ENCODE results near the gene USB1. TPM values are rescaled to one million over a fixed set of nuclear protein-coding genes. Genes with fewer than 3 reads are reported as not detected.

The USB1 gene
- total and polyA plus RNA-seq, 3 donors from 2014 or later: 39.7 to 63.7 (median 62.4) TPM

DNA sequence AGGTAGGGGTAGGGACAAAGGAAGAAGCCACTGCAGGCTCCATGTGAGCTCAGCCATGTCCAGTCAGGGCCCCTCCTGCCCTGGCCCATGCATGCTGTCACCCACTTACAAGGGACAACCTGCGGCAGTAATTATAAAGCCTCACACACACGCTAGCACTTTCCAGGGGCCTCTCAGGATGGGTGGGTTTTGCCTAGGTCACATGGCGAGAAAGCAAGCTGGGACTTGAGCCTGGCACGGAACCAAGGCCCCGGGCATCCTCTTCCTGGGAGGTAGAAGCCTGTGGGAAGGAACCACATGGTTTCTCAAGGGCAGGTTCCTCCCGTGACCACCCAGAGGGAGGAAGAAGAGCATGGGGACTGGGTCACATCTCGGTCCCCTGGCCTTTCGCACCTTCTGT lies 7.8 kb upstream of the USB1 start:
- intact Hi-C loops (cut with DNase I; ENCODE audit: low total_unique reads): no loop called here
- DNase-seq: no peak
- Histone ChIP-seq H3K4me1 (no peaks in the 10 kb centered on the region), H3K27me3 (no peaks in the 10 kb centered on the region), H3K27ac (no peak overlapping the region), H3K4me3 (no peak overlapping the region), H3K9me3 (no peaks in the 10 kb centered on the region), H3K36me3 (ENCODE audit: low read depth, missing control alignments) (no peaks in the 10 kb centered on the region)
- no peak for TF ChIP-seq POLR2A (IDR thresholded peaks at IDR 0.05)
- TF ChIP-seq, protein P1, sequence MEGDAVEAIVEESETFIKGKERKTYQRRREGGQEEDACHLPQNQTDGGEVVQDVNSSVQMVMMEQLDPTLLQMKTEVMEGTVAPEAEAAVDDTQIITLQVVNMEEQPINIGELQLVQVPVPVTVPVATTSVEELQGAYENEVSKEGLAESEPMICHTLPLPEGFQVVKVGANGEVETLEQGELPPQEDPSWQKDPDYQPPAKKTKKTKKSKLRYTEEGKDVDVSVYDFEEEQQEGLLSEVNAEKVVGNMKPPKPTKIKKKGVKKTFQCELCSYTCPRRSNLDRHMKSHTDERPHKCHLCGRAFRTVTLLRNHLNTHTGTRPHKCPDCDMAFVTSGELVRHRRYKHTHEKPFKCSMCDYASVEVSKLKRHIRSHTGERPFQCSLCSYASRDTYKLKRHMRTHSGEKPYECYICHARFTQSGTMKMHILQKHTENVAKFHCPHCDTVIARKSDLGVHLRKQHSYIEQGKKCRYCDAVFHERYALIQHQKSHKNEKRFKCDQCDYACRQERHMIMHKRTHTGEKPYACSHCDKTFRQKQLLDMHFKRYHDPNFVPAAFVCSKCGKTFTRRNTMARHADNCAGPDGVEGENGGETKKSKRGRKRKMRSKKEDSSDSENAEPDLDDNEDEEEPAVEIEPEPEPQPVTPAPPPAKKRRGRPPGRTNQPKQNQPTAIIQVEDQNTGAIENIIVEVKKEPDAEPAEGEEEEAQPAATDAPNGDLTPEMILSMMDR (IDR thresholded peaks at IDR 0.05): no peak
- WGBS, 2 donors: 70 to 71% methylated on average over 5 to 8 of the region's 8 CpGs

DNA sequence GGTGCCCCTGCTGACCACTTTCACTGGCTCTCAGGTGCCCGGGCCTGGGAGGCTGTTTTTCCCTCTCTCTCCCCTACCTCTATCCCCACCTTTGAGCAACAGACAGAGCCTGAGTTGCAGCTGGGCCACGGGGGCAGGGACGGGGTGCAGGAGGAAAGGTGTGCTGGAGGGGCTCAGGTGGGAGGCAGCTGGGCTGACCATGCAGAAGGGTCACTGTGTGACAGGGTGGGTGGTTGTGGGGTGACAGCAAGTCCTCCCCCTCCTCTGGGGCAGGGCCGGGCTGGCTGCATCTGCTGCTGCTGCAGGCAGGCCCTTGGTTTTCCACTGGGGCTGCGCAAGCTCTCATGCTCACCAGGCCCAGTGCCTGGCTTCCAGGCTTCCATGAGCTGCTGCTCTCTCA lies 7.3 kb upstream of the USB1 start:
- 81% methylated on average over 5 of the region's 5 CpGs; no CpG with 5 or more reads in 1 of the 2 donors for WGBS, 2 donors
- TF ChIP-seq, protein P1 (IDR thresholded peaks at IDR 0.05): no peak
- no peak for TF ChIP-seq POLR2A (IDR thresholded peaks at IDR 0.05)
- Histone ChIP-seq H3K27me3 (no peaks in the 10 kb centered on the region), H3K4me1 (no peaks in the 10 kb centered on the region), H3K9me3 (no peaks in the 10 kb centered on the region), H3K27ac (no peak overlapping the region), H3K4me3 (no peak overlapping the region), H3K36me3 (ENCODE audit: low read depth, missing control alignments) (no peaks in the 10 kb centered on the region)
- intact Hi-C loops (cut with DNase I; ENCODE audit: low total_unique reads): no loop called here
- DNase-seq: no peak

DNA sequence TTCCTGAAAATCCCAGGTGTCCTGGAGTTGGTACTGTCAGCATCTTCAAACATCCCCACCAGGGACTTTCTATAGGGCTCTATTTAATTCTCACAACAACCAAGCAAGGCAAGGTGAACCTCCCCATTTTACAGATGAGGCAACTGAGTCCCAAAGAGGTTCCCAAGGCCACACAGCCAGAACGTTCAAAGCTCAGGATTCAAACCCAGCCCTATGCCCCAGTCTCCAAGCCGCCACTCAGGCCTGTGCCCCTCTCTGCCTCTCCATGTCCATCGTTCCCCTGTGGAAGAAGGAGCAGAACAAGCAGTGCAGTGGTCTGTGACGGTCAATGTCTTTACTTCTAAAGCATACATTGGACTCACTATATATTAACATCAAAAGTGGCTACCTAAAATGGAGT lies 6.8 kb upstream of the USB1 start:
- H3K27me3 ChIP-seq: no peaks in the 10 kb centered on the region
- DNase-seq: no peak
- 87 to 90% methylated on average over 4 of the region's 4 CpGs for WGBS, 2 donors
- H3K36me3 ChIP-seq (ENCODE audit: low read depth, missing control alignments): no peaks in the 10 kb centered on the region
- H3K4me1 ChIP-seq: peaks cover 4% of the 10 kb centered on the region
- TF ChIP-seq POLR2A (IDR thresholded peaks at IDR 0.05): no peak
- TF ChIP-seq, protein P1 (IDR thresholded peaks at IDR 0.05): no peak
- H3K27ac ChIP-seq: no peak overlapping the region
- no peaks in the 10 kb centered on the region for H3K9me3 ChIP-seq
- intact Hi-C loops (cut with DNase I; ENCODE audit: low total_unique reads): no loop called here
- no peak overlapping the region for H3K4me3 ChIP-seq

DNA sequence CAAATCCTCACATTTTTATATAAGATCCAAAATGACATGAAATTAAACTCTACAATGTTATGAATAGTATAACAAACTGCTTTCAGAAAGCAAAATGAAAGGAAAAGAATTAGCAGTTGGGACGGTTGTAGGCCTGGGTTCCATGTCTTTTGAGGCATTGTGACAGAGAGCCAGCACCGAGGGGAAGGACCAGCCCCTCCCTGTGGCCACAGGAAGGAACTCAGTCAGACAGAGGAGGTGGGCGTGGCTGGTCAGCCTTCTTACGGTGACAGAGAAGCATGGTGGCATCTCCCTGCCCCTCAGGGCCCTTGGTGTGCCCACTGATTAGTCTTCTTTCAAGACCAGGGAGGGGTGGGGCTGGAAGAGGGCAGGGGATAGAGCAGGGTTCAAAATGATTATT lies 6.4 kb upstream of the USB1 start:
- Histone ChIP-seq H3K4me3 (no peak overlapping the region), H3K27ac (no peak overlapping the region), H3K4me1 (peaks cover 8% of the 10 kb centered on the region), H3K27me3 (no peaks in the 10 kb centered on the region), H3K9me3 (no peaks in the 10 kb centered on the region), H3K36me3 (ENCODE audit: low read depth, missing control alignments) (no peaks in the 10 kb centered on the region)
- 39 to 59% methylated on average over 4 of the region's 4 CpGs for WGBS, 2 donors
- TF ChIP-seq, protein P1 (IDR thresholded peaks at IDR 0.05): peak in 2 of 3 experiments; percentile 9 to 23
- no peak for TF ChIP-seq POLR2A (IDR thresholded peaks at IDR 0.05)
- DNase-seq: peak; percentile 73
- intact Hi-C loops (cut with DNase I; ENCODE audit: low total_unique reads): loop anchor here (5.0 kb wide), 1 partner anchor 87 kb away; no protein-coding TSS in a partner anchor

DNA sequence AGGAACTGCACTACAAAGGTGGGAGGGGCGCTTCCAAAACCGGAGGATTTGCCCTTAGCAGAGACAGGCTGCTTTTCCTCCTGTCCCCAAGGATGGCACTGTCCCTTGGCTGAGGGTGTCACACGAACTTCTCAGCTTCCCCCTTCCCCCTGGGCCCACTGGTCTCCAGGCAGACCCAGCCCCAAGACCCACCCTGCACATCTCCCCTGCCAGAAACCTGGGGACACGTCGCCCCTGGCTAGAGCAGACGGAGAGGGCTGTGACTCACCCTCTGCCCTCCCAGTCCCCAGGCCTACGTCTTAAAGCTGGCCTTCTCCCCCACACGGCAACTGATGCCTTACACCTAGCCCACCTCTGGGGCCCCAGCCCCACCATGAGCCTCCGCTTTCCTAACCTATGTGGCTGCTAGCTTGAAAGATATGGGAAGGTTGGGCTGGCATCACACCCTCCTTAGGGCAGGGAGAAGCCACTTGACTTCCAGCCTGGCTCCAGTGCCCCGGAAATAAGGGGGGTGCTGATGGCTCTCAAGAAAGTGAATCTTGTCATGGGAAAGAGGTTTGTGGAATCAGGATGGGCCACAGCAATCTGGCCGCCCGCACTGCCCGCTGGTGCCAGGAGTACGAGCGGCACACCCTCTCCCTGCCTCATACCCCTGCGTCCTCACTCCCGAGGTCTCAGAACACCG lies 5.3 kb upstream of the USB1 start:
- intact Hi-C loops (cut with DNase I; ENCODE audit: low total_unique reads): loop anchor here (5.0 kb wide), 1 partner anchor 89 kb away; no protein-coding TSS in a partner anchor
- DNase-seq: no peak
- no peaks in the 10 kb centered on the region for H3K9me3 ChIP-seq
- TF ChIP-seq POLR2A (IDR thresholded peaks at IDR 0.05): no peak
- TF ChIP-seq, protein P1 (IDR thresholded peaks at IDR 0.05): no peak
- no peak overlapping the region for H3K4me3 ChIP-seq
- H3K36me3 ChIP-seq (ENCODE audit: low read depth, missing control alignments): no peaks in the 10 kb centered on the region
- WGBS, 2 donors: 79% methylated on average over 16 to 18 of the region's 18 CpGs
- no peaks in the 10 kb centered on the region for H3K27me3 ChIP-seq
- no peak overlapping the region for H3K27ac ChIP-seq
- H3K4me1 ChIP-seq: peaks cover 9% of the 10 kb centered on the region
